GM23338 (cell line): ENCODE data around the gene EP400. TPM values are rescaled to one million over a fixed set of nuclear protein-coding genes. Genes with fewer than 3 reads are reported as not detected.

Experiments
- EZH2phosphoT487 ChIP-seq: fragments of 200-600 bp; sonication (generic); IDR thresholded peaks from one replicate; pipeline ENCODE4 v1.8.1; 2018; ENCODE audit warnings: antibody characterized with exemption; ENCODE audit not compliant: unreplicated experiment
- NANOG ChIP-seq: IDR thresholded peaks from 2 replicates; pipeline ENCODE4 v1.6.1; 2016; ENCODE audit warnings: antibody characterized with exemption, borderline replicate concordance
- STAT1 ChIP-seq: IDR thresholded peaks from one replicate; pipeline ENCODE4 v1.6.1; 2016; ENCODE audit warnings: antibody characterized with exemption; ENCODE audit not compliant: unreplicated experiment
- ZNF114 ChIP-seq: fragments of 250-450 bp; sonication (Bioruptor Pico); IDR thresholded peaks from 2 replicates; pipeline ENCODE4 v1.5.0; 2020; ENCODE audit warnings: mild to moderate bottlenecking, moderate library complexity
- ZNF462 ChIP-seq: fragments of 250-450 bp; sonication (Bioruptor Pico); IDR thresholded peaks from 2 replicates; pipeline ENCODE4 v1.5.0; 2020; ENCODE audit warnings: mild to moderate bottlenecking, moderate library complexity
- polyA plus RNA-seq: library from polyadenylated mRNA; unstranded; fragments of >200 nt; fragmentation: Nextera tagmentation; extraction: Ambion mirVana; gene quantifications from 2 replicates; pipeline ENCODE4 v1.2.1, GENCODE V29; 2016
- total RNA-seq: library from RNA; depleted of rRNA; stranded (reverse); fragments of >200 nt; shearing (Covaris generic); gene quantifications from 2 replicates; pipeline ENCODE4 v1.2.3, GENCODE V29; 2014
- TF ChIP-seq, protein P1 (sequence below): IDR thresholded peaks from 2 replicates; pipeline ENCODE4 v1.6.1; 2016; ENCODE audit warnings: antibody characterized with exemption
- TF ChIP-seq, protein P2 (sequence below), 2 experiments: fragments of 200-600 bp in 1 of 2; sonication (generic) in 1 of 2; conservative IDR thresholded peaks; 2 replicates each; pipeline versions ENCODE4 v1.5.1 to v1.6.1; 2016 to 2017; ENCODE audit warnings: antibody characterized with exemption in 2 of 2, low read depth in 2 of 2, mild to moderate bottlenecking in 2 of 2, moderate library complexity in 1 of 2

Gene EP400
- total and polyA plus RNA-seq, 2 experiments from 2014 or later = 26.3 to 57.2 TPM

DNA sequence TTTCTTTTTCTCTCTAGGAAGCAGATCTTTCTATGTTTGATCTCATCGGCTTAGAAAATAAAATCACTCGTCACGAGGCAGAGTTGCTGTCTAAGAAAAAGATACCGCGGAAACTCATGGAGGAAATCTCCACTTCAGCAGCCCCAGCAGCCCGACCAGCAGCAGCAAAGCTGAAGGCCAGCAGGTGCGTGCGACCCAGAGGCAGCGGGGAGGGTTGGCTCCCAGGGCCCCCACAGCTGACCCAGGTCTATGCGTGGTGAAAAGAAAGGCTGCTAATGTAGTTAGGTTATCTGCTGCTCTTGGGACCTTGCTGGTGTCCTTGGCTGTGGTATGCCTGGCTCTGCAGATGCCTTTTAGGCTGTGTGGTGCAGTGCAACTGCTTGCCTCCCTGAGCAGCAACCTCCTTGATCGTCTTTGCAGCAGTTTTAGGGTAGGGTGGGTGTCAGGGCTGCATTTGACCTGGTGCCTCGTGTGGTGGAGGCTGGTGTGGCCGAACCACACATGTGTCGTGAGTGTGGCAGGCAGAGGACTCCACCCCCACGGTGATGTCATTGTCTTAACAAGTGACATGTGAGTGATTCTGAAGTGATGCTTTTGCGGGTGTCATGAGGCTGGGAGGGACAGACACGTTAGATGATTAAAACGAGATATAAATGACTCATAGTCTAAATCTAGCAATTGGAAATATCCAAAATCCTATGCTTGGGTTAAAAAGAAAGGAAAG lies 68.6 kb downstream of the EP400 start (continued):
- TF ChIP-seq ZNF462 (CRISPR knock-in tag) (no peak), STAT1 (no peak), ZNF114 (CRISPR knock-in tag) (no peak), EZH2phosphoT487 (no peak), NANOG (no peak)
- TF ChIP-seq, protein P1, sequence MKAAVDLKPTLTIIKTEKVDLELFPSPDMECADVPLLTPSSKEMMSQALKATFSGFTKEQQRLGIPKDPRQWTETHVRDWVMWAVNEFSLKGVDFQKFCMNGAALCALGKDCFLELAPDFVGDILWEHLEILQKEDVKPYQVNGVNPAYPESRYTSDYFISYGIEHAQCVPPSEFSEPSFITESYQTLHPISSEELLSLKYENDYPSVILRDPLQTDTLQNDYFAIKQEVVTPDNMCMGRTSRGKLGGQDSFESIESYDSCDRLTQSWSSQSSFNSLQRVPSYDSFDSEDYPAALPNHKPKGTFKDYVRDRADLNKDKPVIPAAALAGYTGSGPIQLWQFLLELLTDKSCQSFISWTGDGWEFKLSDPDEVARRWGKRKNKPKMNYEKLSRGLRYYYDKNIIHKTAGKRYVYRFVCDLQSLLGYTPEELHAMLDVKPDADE = no peak
- TF ChIP-seq, protein P2, sequence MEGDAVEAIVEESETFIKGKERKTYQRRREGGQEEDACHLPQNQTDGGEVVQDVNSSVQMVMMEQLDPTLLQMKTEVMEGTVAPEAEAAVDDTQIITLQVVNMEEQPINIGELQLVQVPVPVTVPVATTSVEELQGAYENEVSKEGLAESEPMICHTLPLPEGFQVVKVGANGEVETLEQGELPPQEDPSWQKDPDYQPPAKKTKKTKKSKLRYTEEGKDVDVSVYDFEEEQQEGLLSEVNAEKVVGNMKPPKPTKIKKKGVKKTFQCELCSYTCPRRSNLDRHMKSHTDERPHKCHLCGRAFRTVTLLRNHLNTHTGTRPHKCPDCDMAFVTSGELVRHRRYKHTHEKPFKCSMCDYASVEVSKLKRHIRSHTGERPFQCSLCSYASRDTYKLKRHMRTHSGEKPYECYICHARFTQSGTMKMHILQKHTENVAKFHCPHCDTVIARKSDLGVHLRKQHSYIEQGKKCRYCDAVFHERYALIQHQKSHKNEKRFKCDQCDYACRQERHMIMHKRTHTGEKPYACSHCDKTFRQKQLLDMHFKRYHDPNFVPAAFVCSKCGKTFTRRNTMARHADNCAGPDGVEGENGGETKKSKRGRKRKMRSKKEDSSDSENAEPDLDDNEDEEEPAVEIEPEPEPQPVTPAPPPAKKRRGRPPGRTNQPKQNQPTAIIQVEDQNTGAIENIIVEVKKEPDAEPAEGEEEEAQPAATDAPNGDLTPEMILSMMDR (conservative IDR thresholded peaks at IDR 0.05; ENCODE audit: low read depth in 2 of 2) = no peak
